Mesothelial cell of epicardium (in vitro differentiated cells): Measurements from ENCODE around the gene LPGAT1. TPM values are rescaled to one million over a fixed set of nuclear protein-coding genes. Genes with fewer than 3 reads are reported as not detected.
A peak's percentile ranks its signal among the peaks of the same experiment; 100 is the strongest.

Source experiments
- DNase-seq, 2 experiments: peaks; one replicate each; pipeline ENCODE4 v3.0.0; 2021; ENCODE audit warnings: low spot score in 2 of 2; ENCODE audit not compliant: unreplicated experiment in 2 of 2
- H3K27ac Mint-ChIP-seq: 2 replicates; pipeline ENCODE4 v1.8.0; 2021; ENCODE audit warnings: mixed read lengths
- H3K27me3 Mint-ChIP-seq: 2 replicates; pipeline ENCODE4 v1.8.0; 2021; ENCODE audit warnings: low read depth, mixed read lengths
- H3K36me3 Mint-ChIP-seq: 2 replicates; pipeline ENCODE4 v1.8.0; 2021; ENCODE audit warnings: mixed read lengths
- H3K4me1 Mint-ChIP-seq: 2 replicates; pipeline ENCODE4 v1.8.0; 2021; ENCODE audit warnings: mixed read lengths
- H3K4me3 Mint-ChIP-seq: 2 replicates; pipeline ENCODE4 v1.8.0; 2021; ENCODE audit warnings: mild to moderate bottlenecking, moderate library complexity, mixed read lengths
- H3K9me3 Mint-ChIP-seq: 2 replicates; pipeline ENCODE4 v1.8.0; 2021; ENCODE audit warnings: mixed read lengths
- CTCF ChIP-seq: fragments of 200-600 bp; sonication (generic); IDR thresholded peaks from one replicate; pipeline ENCODE4 v1.5.0; 2021; ENCODE audit warnings: antibody characterized with exemption; ENCODE audit not compliant: unreplicated experiment
- total RNA-seq: library from RNA; stranded (reverse); gene quantifications from 3 replicates; pipeline ENCODE4 v1.2.1, GENCODE V29; 2021

Gene LPGAT1
- total RNA-seq, 1 donor from 2014 or later, result 29.8 TPM

GRCh38 chr1:211750599-211750998, 80.0 kb downstream of the LPGAT1 start:
- DNase-seq, result no peak
- no peak overlapping the region for H3K4me3 Mint-ChIP-seq
- peaks cover 11% of the 10 kb centered on the region for H3K4me1 Mint-ChIP-seq
- H3K9me3 Mint-ChIP-seq, result no peaks in the 10 kb centered on the region
- H3K27me3 Mint-ChIP-seq, result no peaks in the 10 kb centered on the region
- peak overlapping the region; percentile 11 for H3K27ac Mint-ChIP-seq
- H3K36me3 Mint-ChIP-seq, result peaks cover 7% of the 10 kb centered on the region
- TF ChIP-seq CTCF, result no peak

GRCh38 chr1:211749251-211749650, 81.3 kb downstream of the LPGAT1 start:
- TF ChIP-seq CTCF, result no peak
- Mint-ChIP-seq H3K4me1 (peaks cover 11% of the 10 kb centered on the region), H3K27me3 (no peaks in the 10 kb centered on the region), H3K4me3 (no peak overlapping the region), H3K27ac (no peak overlapping the region), H3K9me3 (no peaks in the 10 kb centered on the region), H3K36me3 (peaks cover 7% of the 10 kb centered on the region)
- no peak for DNase-seq

- Mint-ChIP-seq H3K27me3 (no peaks in the 10 kb centered on the region), H3K36me3 (peaks cover 7% of the 10 kb centered on the region), H3K4me3 (no peak overlapping the region), H3K4me1 (peaks cover 13% of the 10 kb centered on the region), H3K9me3 (no peaks in the 10 kb centered on the region), H3K27ac (no peak overlapping the region)
- no peak for DNase-seq
- TF ChIP-seq CTCF, result no peak
These were observed 81.8 kb downstream of the LPGAT1 start for GRCh38 chr1:211748810-211749209.

GRCh38 chr1:211742889-211743529, 87.6 kb downstream of the LPGAT1 start:
- no peaks in the 10 kb centered on the region for H3K9me3 Mint-ChIP-seq
- peaks cover 16% of the 10 kb centered on the region for H3K4me1 Mint-ChIP-seq
- H3K4me3 Mint-ChIP-seq, result no peak overlapping the region
- no peak overlapping the region for H3K27ac Mint-ChIP-seq
- peaks cover 5% of the 10 kb centered on the region for H3K36me3 Mint-ChIP-seq
- H3K27me3 Mint-ChIP-seq, result no peaks in the 10 kb centered on the region
- DNase-seq, result no peak
- TF ChIP-seq CTCF, result no peak

- Mint-ChIP-seq H3K36me3 (peaks cover 2% of the 10 kb centered on the region), H3K4me1 (peaks cover 22% of the 10 kb centered on the region), H3K9me3 (no peaks in the 10 kb centered on the region), H3K27me3 (no peaks in the 10 kb centered on the region), H3K27ac (no peak overlapping the region), H3K4me3 (no peak overlapping the region)
- no peak for DNase-seq
- no peak for TF ChIP-seq CTCF
These were observed 88.3 kb downstream of the LPGAT1 start for GRCh38 chr1:211742272-211742671.

GRCh38 chr1:211741788-211742187, 88.8 kb downstream of the LPGAT1 start:
- no peak overlapping the region for H3K27ac Mint-ChIP-seq
- peaks cover 22% of the 10 kb centered on the region for H3K4me1 Mint-ChIP-seq
- H3K27me3 Mint-ChIP-seq, result no peaks in the 10 kb centered on the region
- no peaks in the 10 kb centered on the region for H3K9me3 Mint-ChIP-seq
- no peak for DNase-seq
- H3K4me3 Mint-ChIP-seq, result no peak overlapping the region
- H3K36me3 Mint-ChIP-seq, result peaks cover 2% of the 10 kb centered on the region
- no peak for TF ChIP-seq CTCF
